ENCODE results near the gene AMELX. TPM values are rescaled to one million over a fixed set of nuclear protein-coding genes. Genes with fewer than 3 reads are reported as not detected.

Gene AMELX
- polyA plus RNA-seq, 4 donors, result not detected

DNA sequence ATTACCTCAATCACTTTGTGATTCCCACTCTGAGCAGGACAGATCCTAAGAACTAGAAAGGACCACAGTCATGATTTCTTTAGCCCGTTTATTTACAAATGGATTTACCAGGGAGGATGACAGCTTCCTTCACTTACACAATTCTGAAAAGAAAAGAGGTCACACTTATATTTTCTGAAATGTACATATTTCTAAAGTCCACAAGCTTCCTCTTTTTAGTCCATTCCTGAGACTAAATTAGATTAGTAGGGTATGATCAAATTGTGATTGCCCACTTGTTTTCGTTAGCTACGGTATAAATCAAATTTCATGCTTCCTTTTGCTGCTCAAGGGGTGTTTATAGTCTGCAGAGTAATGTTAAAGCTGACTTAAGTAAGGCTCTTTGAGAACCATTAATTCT, 7.6 kb upstream of the AMELX start:
- WGBS, 3 donors, result 64 to 84% (median 77%) methylated on average over 3 of the region's 3 CpGs
- FAIRE-seq, result no peak
- Histone ChIP-seq H3K27ac (ENCODE audit: low read depth in 1 of 3, low read length in 2 of 3) (no peak overlapping the region), H3K27me3 (ENCODE audit: control insufficient read depth in 3 of 3, insufficient read depth in 3 of 3, low read length in 3 of 3) (no peaks in the 10 kb centered on the region), H3K4me1 (ENCODE audit: control insufficient read depth in 3 of 3, insufficient read depth in 2 of 3, low read depth in 1 of 3, low read length in 2 of 3) (no peaks in the 10 kb centered on the region), H3K36me3 (ENCODE audit: control insufficient read depth in 3 of 3, insufficient read depth in 2 of 3, low read depth in 1 of 3, low read length in 3 of 3) (no peaks in the 10 kb centered on the region), H3K9me3 (ENCODE audit: control insufficient read depth in 2 of 2, insufficient read depth in 1 of 2, low read depth in 1 of 2, low read length in 1 of 2) (no peaks in the 10 kb centered on the region), H3K4me3 (ENCODE audit: low read depth in 1 of 3, low read length in 3 of 3) (no peak overlapping the region)
- DNase-seq, result no peak

DNA sequence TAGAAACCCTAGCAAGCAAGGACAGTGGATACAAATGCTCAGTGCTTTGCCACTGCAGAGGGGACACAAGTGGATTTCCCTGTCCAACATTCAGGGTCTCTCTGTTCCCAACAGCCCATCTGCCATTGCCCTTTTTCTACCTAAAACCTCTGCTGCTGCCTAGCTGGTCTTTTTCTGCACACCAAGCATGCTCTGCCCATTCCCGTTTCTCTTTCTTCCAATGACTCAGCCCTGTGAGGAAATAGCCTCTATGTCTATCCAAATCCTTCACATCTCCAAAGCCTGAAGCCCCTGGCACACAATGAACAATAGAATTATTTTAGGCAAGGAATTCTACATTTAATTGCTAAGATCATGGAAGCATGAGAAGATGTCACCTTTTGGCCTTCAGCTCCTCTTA, 5.7 kb upstream of the AMELX start:
- no peaks in the 10 kb centered on the region for H3K4me1 ChIP-seq (ENCODE audit: control insufficient read depth in 3 of 3, insufficient read depth in 2 of 3, low read depth in 1 of 3, low read length in 2 of 3)
- WGBS, 3 donors, result 50 to 74% (median 71%) methylated on average over 1 of the region's 1 CpG
- DNase-seq (no peak), FAIRE-seq (no peak)
- no peaks in the 10 kb centered on the region for H3K36me3 ChIP-seq (ENCODE audit: control insufficient read depth in 3 of 3, insufficient read depth in 2 of 3, low read depth in 1 of 3, low read length in 3 of 3)
- no peaks in the 10 kb centered on the region for H3K9me3 ChIP-seq (ENCODE audit: control insufficient read depth in 2 of 2, insufficient read depth in 1 of 2, low read depth in 1 of 2, low read length in 1 of 2)
- no peak overlapping the region for H3K4me3 ChIP-seq (ENCODE audit: low read depth in 1 of 3, low read length in 3 of 3)
- H3K27ac ChIP-seq (ENCODE audit: low read depth in 1 of 3, low read length in 2 of 3), result no peak overlapping the region
- no peaks in the 10 kb centered on the region for H3K27me3 ChIP-seq (ENCODE audit: control insufficient read depth in 3 of 3, insufficient read depth in 3 of 3, low read length in 3 of 3)

DNA sequence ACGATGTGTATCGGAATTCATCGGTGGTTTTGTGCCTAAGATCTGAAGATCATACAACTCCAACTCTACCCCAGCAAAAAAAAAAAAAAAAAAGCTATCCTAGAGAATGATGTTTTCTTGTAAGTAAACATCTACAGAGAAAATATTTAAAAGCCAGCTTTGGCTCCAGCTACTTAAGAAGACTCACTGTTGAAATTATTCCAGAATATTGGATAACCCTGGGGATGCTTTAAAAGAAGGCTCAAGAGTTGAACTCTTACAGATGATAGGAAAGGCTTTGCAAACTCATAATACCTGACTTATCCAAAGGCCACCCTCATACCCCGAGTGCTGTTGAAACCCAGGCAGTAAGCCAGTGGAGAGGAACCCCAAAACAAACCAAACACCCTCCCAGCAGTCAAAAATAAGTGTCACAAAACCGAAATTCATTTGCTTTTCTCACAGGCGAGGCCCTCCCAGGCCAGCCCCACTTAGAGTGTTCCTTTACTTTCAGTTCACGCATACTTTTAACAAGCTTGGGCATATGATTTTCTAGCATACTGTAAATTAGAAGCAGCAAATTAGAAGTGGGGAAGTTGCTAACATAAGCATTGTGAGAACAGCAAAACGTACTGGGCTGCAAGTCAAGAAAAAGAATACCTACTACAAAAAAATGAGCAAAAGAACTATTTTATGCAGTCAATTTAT, 2.7 kb upstream of the AMELX start:
- FAIRE-seq (no peak), DNase-seq (no peak)
- whole genome bisulfite sequencing, 3 donors, result 62 to 73% (median 65%) methylated on average over 8 of the region's 8 CpGs

DNA sequence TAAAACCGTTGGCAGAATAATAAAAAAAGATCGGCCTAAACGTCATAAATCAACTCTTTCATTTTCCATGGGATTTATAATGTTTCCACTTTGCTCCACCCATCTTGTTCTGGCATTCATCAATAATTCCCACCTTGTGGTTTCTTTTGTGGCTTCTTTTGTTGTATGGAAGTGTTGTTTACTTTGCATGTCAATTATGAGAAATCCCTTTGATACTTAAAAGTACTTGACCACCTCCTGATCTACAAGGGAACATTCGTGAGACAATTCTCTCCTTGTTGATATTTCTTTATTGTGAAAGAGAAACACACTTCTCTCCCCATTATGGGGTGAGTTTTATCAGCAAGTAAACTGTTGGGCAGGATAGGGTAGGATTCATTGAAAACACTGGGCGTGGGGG, 2.8 kb downstream of the AMELX start:
- H3K27ac ChIP-seq (ENCODE audit: low read depth in 1 of 3, low read length in 2 of 3), result no peak overlapping the region
- H3K36me3 ChIP-seq (ENCODE audit: control insufficient read depth in 3 of 3, insufficient read depth in 2 of 3, low read depth in 1 of 3, low read length in 3 of 3), result no peaks in the 10 kb centered on the region
- DNase-seq, result peak in 1 of 2 donors; percentile 1
- H3K4me3 ChIP-seq (ENCODE audit: low read depth in 1 of 3, low read length in 3 of 3), result no peak overlapping the region
- no peak for FAIRE-seq
- H3K9me3 ChIP-seq (ENCODE audit: control insufficient read depth in 2 of 2, insufficient read depth in 1 of 2, low read depth in 1 of 2, low read length in 1 of 2), result no peaks in the 10 kb centered on the region
- no peaks in the 10 kb centered on the region for H3K4me1 ChIP-seq (ENCODE audit: control insufficient read depth in 3 of 3, insufficient read depth in 2 of 3, low read depth in 1 of 3, low read length in 2 of 3)
- no peaks in the 10 kb centered on the region for H3K27me3 ChIP-seq (ENCODE audit: control insufficient read depth in 3 of 3, insufficient read depth in 3 of 3, low read length in 3 of 3)
- WGBS, 3 donors, result 18 to 42% (median 29%) methylated on average over 5 of the region's 5 CpGs

More for the DNA sequence above, 2.7 kb upstream of the AMELX start:
- H3K36me3 ChIP-seq (ENCODE audit: control insufficient read depth in 3 of 3, insufficient read depth in 2 of 3, low read depth in 1 of 3, low read length in 3 of 3), result no peaks in the 10 kb centered on the region
- H3K27ac ChIP-seq (ENCODE audit: low read depth in 1 of 3, low read length in 2 of 3), result no peak overlapping the region
- no peaks in the 10 kb centered on the region for H3K9me3 ChIP-seq (ENCODE audit: control insufficient read depth in 2 of 2, insufficient read depth in 1 of 2, low read depth in 1 of 2, low read length in 1 of 2)
- no peaks in the 10 kb centered on the region for H3K27me3 ChIP-seq (ENCODE audit: control insufficient read depth in 3 of 3, insufficient read depth in 3 of 3, low read length in 3 of 3)
- H3K4me3 ChIP-seq (ENCODE audit: low read depth in 1 of 3, low read length in 3 of 3), result no peak overlapping the region
- no peaks in the 10 kb centered on the region for H3K4me1 ChIP-seq (ENCODE audit: control insufficient read depth in 3 of 3, insufficient read depth in 2 of 3, low read depth in 1 of 3, low read length in 2 of 3)

DNA sequence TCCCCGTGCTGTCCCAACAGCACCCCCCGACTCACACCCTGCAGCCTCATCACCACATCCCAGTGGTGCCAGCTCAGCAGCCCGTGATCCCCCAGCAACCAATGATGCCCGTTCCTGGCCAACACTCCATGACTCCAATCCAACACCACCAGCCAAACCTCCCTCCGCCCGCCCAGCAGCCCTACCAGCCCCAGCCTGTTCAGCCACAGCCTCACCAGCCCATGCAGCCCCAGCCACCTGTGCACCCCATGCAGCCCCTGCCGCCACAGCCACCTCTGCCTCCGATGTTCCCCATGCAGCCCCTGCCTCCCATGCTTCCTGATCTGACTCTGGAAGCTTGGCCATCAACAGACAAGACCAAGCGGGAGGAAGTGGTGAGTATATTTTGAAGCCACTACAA, 5.4 kb downstream of the AMELX start:
- no peak for DNase-seq
- Histone ChIP-seq H3K9me3 (ENCODE audit: control insufficient read depth in 2 of 2, insufficient read depth in 1 of 2, low read depth in 1 of 2, low read length in 1 of 2) (no peaks in the 10 kb centered on the region), H3K27me3 (ENCODE audit: control insufficient read depth in 3 of 3, insufficient read depth in 3 of 3, low read length in 3 of 3) (no peaks in the 10 kb centered on the region), H3K27ac (ENCODE audit: low read depth in 1 of 3, low read length in 2 of 3) (no peak overlapping the region), H3K36me3 (ENCODE audit: control insufficient read depth in 3 of 3, insufficient read depth in 2 of 3, low read depth in 1 of 3, low read length in 3 of 3) (no peaks in the 10 kb centered on the region), H3K4me1 (ENCODE audit: control insufficient read depth in 3 of 3, insufficient read depth in 2 of 3, low read depth in 1 of 3, low read length in 2 of 3) (no peaks in the 10 kb centered on the region), H3K4me3 (ENCODE audit: low read depth in 1 of 3, low read length in 3 of 3) (no peak overlapping the region)
- FAIRE-seq, result no peak
- WGBS, 3 donors, result 85 to 93% (median 93%) methylated on average over 7 to 9 of the region's 9 CpGs

DNA sequence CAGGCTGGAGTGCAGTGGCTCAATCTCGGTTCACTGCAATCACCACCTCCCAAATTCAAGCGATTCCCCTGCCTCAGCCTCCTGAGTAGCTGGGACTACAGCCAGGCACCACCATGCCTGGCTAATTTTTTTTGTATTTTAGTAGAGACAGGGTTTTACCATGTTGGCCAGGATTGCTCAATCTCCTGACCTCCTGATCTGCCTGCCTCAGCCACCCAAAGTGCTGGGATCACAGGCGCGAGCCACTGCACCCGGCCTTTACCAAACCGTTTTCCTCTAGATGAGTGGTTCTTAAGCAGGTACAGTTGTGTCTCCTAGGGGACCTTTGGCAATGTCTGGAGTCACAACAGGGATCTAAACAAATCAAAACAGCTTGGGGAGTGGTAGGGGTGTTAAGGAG, 11.6 kb downstream of the AMELX start:
- Histone ChIP-seq H3K27ac (ENCODE audit: low read depth in 1 of 3, low read length in 2 of 3) (no peak overlapping the region), H3K9me3 (ENCODE audit: control insufficient read depth in 2 of 2, insufficient read depth in 1 of 2, low read depth in 1 of 2, low read length in 1 of 2) (no peaks in the 10 kb centered on the region), H3K4me1 (ENCODE audit: control insufficient read depth in 3 of 3, insufficient read depth in 2 of 3, low read depth in 1 of 3, low read length in 2 of 3) (no peaks in the 10 kb centered on the region), H3K36me3 (ENCODE audit: control insufficient read depth in 3 of 3, insufficient read depth in 2 of 3, low read depth in 1 of 3, low read length in 3 of 3) (no peaks in the 10 kb centered on the region), H3K27me3 (ENCODE audit: control insufficient read depth in 3 of 3, insufficient read depth in 3 of 3, low read length in 3 of 3) (no peaks in the 10 kb centered on the region), H3K4me3 (ENCODE audit: low read depth in 1 of 3, low read length in 3 of 3) (no peak overlapping the region)
- FAIRE-seq (no peak), DNase-seq (no peak)
- WGBS, 3 donors, result 79 to 91% (median 87%) methylated on average over 6 of the region's 6 CpGs

DNA sequence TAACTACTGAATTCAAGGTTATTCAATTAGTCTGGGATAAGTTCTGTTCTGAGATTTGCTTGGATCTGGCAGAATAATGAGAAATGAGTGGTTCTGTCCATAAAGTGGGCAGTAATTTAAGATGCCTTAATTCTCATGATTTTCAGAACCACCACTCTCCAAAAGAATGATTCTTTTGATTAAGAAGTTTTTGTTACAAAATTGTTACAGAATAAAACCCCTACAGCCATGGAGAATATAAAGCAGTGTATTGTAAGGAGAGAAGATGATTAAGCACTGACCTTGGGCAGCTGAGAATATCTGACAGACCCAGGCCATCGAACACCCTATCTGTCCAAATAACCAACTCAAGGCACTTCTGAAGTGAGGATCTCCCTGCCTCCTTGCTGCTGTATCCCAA, 12.4 kb downstream of the AMELX start:
- Histone ChIP-seq H3K27me3 (ENCODE audit: control insufficient read depth in 3 of 3, insufficient read depth in 3 of 3, low read length in 3 of 3) (no peaks in the 10 kb centered on the region), H3K9me3 (ENCODE audit: control insufficient read depth in 2 of 2, insufficient read depth in 1 of 2, low read depth in 1 of 2, low read length in 1 of 2) (no peaks in the 10 kb centered on the region), H3K27ac (ENCODE audit: low read depth in 1 of 3, low read length in 2 of 3) (no peak overlapping the region), H3K4me1 (ENCODE audit: control insufficient read depth in 3 of 3, insufficient read depth in 2 of 3, low read depth in 1 of 3, low read length in 2 of 3) (no peaks in the 10 kb centered on the region), H3K36me3 (ENCODE audit: control insufficient read depth in 3 of 3, insufficient read depth in 2 of 3, low read depth in 1 of 3, low read length in 3 of 3) (no peaks in the 10 kb centered on the region), H3K4me3 (ENCODE audit: low read depth in 1 of 3, low read length in 3 of 3) (no peak overlapping the region)
- no peak for FAIRE-seq
- no peak for DNase-seq
- 33 to 83% (median 57%) methylated on average over 1 of the region's 1 CpG for WGBS, 3 donors

DNA sequence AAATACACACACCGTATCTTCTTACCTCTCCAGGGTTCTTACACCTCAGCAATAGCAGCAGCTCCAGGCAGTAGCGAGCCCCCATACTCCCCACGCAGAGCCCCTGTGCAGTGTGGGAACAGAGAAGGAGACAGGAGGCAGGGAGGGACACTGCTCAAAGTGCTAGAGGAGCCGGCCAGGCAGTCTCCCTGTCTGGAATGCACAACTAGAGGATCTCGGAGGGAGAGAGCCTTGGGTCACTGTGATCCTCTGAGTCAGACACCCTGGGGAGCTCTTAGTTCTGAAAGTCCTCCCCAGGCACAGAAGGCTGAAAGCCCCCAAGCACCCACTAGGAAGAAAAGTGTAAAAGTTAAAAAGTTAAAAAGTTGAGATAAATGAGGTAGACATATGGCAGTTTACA, 16.0 kb downstream of the AMELX start:
- no peak for FAIRE-seq
- WGBS, 3 donors, result 66 to 79% (median 75%) methylated on average over 5 of the region's 5 CpGs
- no peak for DNase-seq

DNA sequence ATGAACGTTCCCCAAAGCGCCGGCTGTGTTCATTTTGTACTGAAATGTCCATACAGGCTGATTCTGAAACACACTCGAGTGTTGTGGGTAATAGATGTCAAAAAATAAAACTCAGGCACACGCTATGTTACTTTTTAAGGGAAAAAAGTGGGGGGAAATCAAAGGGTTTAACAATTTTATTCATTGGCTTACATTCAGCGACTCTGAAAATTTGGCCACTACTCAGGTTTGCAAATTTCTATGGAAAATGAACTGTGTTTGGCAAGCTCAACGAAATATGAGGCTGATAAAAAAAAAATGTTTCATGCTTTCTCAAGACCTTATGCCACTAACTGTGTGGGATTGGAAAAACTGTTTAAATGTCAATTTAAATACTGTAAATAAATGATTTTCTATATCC, 18.5 kb downstream of the AMELX start:
- H3K27me3 ChIP-seq (ENCODE audit: control insufficient read depth in 3 of 3, insufficient read depth in 3 of 3, low read length in 3 of 3), result no peaks in the 10 kb centered on the region
- no peaks in the 10 kb centered on the region for H3K4me1 ChIP-seq (ENCODE audit: control insufficient read depth in 3 of 3, insufficient read depth in 2 of 3, low read depth in 1 of 3, low read length in 2 of 3)
- no peaks in the 10 kb centered on the region for H3K36me3 ChIP-seq (ENCODE audit: control insufficient read depth in 3 of 3, insufficient read depth in 2 of 3, low read depth in 1 of 3, low read length in 3 of 3)
- no peaks in the 10 kb centered on the region for H3K9me3 ChIP-seq (ENCODE audit: control insufficient read depth in 2 of 2, insufficient read depth in 1 of 2, low read depth in 1 of 2, low read length in 1 of 2)
- FAIRE-seq (no peak), DNase-seq (no peak)
- no peak overlapping the region for H3K27ac ChIP-seq (ENCODE audit: low read depth in 1 of 3, low read length in 2 of 3)
- no peak overlapping the region for H3K4me3 ChIP-seq (ENCODE audit: low read depth in 1 of 3, low read length in 3 of 3)
- 61 to 73% (median 61%) methylated on average over 7 of the region's 7 CpGs for WGBS, 3 donors

More for the DNA sequence above, 16.0 kb downstream of the AMELX start:
- no peak overlapping the region for H3K4me3 ChIP-seq (ENCODE audit: low read depth in 1 of 3, low read length in 3 of 3)
- H3K9me3 ChIP-seq (ENCODE audit: control insufficient read depth in 2 of 2, insufficient read depth in 1 of 2, low read depth in 1 of 2, low read length in 1 of 2), result no peaks in the 10 kb centered on the region
- H3K27ac ChIP-seq (ENCODE audit: low read depth in 1 of 3, low read length in 2 of 3), result no peak overlapping the region
- H3K4me1 ChIP-seq (ENCODE audit: control insufficient read depth in 3 of 3, insufficient read depth in 2 of 3, low read depth in 1 of 3, low read length in 2 of 3), result no peaks in the 10 kb centered on the region
- H3K36me3 ChIP-seq (ENCODE audit: control insufficient read depth in 3 of 3, insufficient read depth in 2 of 3, low read depth in 1 of 3, low read length in 3 of 3), result no peaks in the 10 kb centered on the region
- no peaks in the 10 kb centered on the region for H3K27me3 ChIP-seq (ENCODE audit: control insufficient read depth in 3 of 3, insufficient read depth in 3 of 3, low read length in 3 of 3)
